Activated gamma-delta T cell treated with anti-CD3 and anti-CD28 coated beads, Interleukin-2, amount 50 U/mL, for 16 hours (primary cell): ENCODE data around the gene INSM1.
"Not testable (repeated sequence)": the region's sequence is repeated elsewhere in the genome, so short reads cannot be mapped to it uniquely, and the experiment has no call there.

Experiments
- DNase-seq: peaks from one replicate; pipeline ENCODE4 v3.0.0-alpha.2; 2020; ENCODE audit warnings: low read depth

The INSM1 gene, protein sequence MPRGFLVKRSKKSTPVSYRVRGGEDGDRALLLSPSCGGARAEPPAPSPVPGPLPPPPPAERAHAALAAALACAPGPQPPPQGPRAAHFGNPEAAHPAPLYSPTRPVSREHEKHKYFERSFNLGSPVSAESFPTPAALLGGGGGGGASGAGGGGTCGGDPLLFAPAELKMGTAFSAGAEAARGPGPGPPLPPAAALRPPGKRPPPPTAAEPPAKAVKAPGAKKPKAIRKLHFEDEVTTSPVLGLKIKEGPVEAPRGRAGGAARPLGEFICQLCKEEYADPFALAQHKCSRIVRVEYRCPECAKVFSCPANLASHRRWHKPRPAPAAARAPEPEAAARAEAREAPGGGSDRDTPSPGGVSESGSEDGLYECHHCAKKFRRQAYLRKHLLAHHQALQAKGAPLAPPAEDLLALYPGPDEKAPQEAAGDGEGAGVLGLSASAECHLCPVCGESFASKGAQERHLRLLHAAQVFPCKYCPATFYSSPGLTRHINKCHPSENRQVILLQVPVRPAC

DNA sequence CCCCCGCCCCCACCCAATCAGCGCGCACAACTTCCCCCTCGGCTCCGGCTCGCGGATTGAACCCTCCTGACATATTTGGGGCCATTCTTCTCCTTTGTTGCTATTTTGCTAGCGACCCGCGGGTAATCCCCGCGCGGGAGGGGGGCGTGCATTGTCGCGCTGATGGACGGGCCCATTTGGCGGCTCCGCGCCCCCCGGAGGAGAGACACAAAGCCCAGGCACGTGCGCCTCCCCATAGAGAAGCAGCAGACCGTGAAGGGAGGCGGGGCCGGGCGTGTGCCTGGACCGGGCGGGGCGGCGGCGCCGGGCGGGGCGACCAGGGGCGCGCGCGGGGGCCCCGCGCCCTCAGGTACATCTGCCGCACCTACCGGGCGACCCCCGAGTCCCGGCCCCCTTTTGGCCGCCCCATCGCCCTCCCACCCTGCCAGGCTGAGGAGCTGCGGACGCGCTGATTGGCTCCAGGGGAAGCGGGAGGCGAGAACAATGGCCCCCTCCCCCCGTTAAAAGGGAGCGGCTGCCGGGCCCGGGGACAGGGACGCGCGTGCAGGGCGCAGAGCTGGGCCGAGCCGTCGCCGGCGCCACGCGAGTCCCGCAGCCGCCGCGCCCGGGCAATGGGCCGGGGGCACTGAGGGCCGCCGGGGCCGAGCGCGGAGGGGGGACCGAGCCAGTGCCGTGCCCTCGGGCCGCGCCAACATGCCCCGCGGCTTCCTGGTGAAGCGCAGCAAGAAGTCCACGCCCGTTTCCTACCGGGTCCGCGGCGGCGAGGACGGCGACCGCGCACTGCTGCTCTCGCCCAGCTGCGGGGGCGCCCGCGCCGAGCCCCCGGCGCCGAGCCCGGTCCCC is at the start of gene INSM1:
INSM1 (plus strand) TSS at position 530 of the 843 bp plus-strand sequence; CDS start at position 694, 164 bp downstream.
- DNase-seq, result no peak

DNA sequence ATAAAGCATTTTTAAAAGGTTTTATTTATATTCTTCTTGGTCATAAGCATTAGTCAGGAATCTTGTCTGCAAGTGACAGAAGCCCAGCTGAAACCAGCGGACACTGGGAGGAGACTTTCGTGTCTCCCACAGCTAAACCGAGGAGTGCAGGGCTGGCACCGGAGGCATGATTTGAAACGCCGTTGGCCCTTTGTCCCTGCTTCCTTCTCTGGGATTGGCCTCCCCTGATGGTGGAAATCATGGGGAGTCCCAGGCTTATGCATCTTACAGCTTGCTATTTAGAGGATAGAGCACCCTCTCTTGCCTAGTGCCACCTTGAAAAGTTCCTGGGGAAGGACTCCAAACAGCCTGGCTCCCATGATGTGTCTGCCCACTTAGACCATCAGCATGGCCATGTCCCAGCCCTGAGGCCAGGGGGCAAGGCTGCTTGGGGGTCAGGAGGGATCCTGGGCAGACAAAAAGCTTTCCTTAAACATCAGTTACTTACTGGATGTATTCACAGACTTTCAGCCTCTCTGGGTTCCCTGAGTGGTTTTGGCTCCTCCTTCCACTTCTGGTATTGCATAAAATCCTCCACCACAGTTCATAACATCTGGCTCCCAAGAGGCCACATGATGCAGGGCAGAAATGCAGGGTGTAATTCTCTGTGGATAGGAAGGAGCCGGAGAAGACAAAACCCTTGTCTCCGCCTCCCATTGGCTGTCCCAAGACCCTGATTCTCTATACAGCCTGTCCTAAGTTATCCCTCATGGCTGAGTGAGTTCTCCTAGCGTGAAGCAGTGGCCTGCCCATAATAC is 49.3 kb upstream of the INSM1 start:
- no peak for DNase-seq

DNA sequence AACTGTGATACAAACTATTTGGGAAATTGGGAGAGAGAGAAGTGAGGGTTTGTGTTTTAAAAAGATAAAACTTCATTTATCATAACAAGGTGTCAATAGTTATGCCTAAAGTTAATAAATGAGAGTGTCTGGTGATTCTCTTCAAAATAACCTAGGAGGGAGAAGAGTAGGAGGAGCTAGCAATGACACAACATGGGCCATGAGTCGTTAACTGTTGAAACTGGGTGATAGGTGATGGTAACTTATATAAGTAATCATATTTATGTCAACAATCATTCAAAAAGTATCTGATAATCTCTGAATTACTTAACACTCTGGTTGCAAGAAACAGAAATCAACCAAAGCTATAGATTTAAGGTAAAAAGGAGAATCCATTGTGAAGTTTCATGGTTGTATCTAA is 46.8 kb upstream of the INSM1 start:
- no peak for DNase-seq

DNA sequence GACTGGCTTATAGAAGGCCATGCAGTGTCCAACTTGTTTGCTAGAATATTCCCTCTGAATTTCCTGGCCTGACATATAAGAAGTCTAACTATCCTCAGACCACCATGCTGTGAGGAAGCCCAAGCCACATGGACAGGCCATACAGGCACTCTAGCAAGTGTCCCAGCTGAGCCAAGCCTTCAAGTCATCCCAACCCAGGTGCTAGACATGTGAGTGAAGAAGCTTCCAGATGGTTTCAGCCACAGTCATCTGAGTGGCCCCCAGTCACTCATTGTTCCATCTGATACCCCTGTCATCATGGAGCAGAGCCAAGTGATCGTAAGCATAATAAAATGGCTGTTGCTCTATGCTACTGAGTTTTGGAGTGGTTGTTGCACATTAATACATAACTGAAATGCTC is 46.0 kb upstream of the INSM1 start:
- no peak for DNase-seq

DNA sequence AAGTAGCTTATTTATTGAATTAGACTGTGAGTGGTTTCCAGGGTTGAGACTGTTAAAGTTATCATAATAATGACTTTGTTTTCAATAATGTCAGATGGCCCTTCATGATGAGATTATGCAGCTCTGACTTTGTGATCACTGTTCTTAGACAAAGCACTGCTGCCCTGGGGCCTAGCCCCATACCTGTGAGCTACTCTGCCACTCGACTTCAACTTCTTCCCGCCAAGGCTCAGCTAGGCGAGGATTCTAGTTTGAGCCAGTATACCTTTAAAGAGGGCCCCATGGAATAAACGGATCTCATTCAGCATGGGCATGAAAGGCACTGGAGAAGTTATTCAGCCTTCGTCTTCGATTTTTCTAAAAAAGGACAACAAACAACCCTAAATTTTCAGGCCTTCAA is 45.0 kb upstream of the INSM1 start:
- DNase-seq, result no peak

DNA sequence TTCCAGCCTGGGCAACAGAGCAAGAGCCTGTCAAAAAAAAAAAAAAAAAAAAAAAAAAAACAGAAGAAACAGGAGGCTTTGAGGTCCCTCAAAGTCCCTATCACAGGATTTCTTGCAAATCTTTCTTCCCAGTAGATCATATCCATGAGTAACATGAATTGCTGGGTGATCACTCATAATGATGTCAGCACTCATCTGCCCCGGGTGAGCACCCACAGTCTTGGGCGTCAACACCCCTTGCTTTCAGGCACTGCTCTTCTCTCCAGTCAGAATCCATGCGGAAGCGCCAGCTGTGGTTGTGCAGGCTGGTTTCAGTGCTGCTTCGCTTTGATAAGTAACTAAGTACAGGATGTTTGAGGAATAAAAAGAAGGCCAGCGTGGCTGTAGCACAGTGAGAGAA is 40.2 kb upstream of the INSM1 start:
- DNase-seq, result no peak

DNA sequence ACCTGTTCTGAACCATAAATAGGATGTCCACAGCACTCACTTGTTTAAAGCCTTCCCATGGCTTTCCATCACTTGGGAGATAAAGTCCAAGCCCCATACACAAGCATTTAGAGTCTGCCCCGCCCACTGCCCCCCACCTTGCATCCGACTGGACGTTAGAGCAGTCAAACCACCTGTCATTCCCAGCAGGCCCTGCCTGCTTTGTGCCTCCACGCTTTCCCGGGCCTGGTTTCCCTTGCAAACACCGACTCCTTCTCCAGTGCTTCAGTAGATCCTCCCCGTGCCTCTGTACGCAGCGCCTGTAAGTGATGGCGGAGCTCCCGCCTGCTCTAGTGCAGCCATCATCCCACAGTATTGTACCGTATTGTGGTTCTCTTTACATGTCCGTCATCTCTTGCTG is 38.3 kb upstream of the INSM1 start:
- DNase-seq, result no peak

DNA sequence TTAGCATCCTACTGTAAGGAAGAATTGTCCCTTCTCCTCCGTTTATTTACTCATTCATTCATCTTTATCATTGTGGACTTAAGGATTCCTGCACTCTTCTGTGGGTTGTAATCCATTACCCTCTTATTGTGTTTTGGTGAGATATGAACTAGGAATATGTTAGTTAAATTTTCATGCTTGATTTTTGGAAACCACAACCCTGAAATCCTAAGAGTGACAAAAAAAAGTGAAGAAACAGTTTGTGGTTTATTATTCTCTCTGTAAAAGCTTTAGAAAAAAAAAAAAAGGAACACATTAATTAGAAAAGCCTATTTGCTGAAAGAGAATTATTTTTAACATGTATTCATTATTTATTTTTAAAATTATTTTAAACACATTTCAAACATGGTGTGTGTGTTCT is 36.7 kb upstream of the INSM1 start:
- DNase-seq, result no peak

DNA sequence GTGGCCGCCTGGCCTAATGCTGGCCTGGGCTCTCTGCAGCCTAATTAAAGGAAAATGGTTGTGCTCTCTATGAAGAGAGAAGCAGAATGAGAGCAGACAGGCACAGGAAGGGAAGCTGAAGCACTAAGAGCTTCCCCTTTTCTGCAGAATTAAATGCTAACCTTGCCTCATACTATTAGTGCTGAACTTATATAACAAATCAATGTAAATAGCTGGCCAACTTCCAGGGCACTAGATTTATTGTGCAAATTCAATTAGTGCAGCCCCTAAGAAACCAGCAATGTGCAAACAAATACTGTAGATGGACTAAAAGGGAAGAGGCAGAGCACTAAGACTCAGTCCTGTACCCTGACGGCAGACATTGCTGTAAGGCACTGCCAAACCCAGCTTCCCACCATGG is 36.1 kb upstream of the INSM1 start:
- no peak for DNase-seq

DNA sequence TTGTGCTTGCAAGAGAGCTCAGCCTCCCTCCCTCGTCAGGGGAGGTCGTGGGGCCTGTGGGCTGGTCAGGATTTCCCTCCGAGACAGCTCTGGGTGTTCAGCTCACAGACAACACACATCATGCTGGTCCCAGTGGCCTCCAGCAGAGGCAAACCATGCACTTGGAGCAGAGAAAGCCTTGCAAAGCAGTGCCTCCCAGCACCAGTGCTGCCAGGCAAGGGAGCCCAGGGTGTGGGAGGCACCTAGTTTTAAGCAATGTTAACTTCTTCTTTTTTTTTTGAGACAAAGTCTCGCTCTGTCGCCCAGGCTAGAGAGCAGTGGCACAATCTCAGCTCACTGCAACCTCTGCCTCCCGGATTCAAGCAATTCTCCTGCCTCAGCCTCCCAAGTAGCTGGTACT is 34.0 kb upstream of the INSM1 start:
- no peak for DNase-seq

DNA sequence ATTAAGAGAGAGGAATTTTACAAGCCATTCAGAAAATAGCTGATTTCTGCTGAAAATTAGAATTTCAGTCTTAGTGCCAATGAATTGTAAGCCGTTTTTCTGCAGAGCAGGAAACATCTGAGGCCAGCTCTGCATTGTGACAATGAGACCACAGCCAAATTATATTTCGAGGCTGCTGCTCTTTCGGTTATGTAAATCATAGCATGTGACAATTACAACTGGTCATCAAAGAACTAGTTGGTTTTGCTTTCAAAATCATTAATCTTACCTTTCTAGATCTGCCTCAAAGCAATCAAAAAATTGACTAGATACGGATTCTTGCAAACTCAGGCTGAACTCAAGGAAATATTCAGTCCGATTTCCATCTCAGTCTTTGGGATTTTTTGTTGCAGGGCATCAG is 33.4 kb upstream of the INSM1 start:
- DNase-seq, result no peak

DNA sequence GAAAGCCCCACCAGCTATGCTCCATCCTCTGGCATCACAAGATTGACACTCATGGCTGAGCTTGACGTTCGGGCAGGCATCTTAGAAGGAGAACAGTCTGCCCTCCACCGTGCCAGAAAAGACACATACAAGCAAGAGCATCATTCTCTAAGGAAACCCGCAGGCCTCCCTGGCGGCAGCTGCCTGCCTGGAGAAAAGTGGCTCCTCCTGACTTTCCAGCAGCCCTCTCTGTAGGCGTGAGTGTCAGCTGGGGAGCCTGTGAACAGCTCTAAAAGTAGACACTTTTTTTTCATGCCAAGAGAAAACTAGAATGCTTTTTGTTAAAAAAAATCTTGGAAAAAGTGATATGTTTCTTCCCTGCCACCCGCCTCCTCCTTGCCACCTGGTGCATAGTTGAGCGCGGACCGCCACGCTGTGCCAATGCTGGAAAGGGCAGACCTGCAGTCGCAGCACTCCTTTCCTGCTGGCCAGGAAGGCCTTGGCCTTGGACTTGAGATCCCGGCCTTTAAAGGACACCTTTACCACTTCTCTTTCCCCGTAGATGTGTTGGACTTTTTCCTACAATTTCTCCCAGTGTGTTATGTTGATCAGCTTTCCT is 29.7 kb upstream of the INSM1 start:
- no peak for DNase-seq

DNA sequence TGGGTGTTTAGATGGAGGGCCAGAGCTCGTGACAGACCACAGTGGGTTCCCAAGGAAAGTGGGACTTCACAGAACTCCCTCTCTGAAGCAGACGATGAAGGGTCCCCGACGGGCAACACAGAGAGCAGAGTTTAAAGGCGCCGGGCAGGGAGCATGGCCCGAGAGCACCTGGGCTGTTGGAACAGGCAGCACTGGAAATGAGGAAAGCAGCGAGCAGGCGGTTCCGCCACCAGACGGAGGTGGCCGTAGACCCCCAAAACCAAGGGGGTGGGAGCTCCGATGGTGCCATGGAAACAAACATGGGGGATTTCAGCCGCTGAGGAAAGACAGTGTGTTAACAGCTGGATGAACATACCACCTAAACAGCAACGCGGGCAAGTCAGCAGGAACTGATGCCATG is 27.5 kb upstream of the INSM1 start:
- no peak for DNase-seq

DNA sequence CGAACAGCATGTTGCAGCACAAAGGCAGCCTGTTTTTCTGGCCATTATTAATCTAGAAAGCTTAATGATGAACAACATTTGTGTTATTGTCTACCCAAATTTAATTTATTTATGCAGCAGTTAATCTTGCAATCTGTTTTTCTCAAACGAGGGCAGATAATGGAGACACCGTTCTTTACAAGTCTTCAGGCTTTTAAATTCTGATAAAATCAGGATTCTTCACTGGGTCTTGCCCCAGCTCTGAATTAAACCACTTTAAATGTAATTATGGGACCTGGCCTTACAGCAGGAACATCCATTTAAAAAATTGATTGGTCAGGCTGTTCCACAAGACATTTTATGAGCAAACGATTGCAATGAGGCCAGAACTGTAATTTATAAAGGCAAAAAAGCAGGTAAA is 26.5 kb upstream of the INSM1 start:
- DNase-seq, result no peak

DNA sequence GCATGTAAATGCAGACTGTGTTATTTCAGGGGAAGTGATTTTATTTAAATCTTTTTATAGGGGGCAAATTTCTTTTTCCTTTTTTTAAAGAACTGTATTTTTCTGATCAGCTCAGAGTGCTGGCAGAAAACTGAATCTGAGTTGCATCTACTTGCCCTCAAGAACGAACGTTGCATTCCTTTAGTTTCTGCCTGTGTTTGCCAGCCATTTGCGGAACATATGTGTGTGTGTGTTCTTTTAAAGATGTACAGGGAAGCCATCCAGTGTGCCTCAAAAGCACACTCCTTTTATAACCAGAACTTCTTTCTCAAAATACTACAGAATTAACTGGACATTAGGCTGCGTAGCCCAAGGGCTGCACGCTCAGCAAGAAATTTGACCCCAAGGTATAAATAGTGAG is 25.8 kb upstream of the INSM1 start:
- DNase-seq, result no peak

DNA sequence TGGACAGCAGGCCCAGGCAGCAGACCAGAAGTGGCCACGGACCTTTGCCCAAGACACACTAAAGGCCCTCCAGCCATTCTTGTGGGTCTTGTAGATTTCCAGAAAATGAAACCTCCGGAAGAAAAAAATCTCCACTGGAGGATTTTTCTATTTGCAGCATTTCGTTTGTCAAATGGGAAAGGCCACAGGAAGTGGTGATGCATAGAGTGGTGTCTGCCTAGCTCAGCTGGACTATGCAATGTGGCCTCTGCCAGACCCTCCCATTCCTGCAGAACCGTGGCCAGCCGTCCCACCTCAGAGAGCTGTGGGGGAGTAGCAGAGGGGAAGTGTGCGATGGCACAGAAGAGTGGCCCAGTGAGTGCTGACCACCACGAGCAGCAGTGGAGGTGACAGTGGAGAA is 24.0 kb upstream of the INSM1 start:
- DNase-seq, result no peak

DNA sequence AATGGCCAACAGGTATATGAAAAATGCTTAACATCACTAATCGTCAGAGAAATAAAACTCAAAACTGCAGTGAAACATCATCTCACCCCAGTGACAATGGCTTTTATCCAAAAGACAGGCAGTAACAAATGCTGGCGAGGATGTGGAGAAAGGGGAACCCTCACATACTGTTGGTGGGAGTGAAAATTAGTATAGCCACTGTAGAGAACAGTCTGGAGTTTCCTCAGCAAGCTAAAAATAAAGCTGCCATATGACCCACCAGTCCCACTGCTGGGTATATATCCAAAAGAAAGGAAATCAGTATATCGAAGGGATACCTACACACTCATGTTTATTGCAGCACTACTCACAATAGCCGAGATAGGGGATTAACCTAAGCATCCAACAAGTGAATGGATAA is 23.4 kb upstream of the INSM1 start:
- no peak for DNase-seq

DNA sequence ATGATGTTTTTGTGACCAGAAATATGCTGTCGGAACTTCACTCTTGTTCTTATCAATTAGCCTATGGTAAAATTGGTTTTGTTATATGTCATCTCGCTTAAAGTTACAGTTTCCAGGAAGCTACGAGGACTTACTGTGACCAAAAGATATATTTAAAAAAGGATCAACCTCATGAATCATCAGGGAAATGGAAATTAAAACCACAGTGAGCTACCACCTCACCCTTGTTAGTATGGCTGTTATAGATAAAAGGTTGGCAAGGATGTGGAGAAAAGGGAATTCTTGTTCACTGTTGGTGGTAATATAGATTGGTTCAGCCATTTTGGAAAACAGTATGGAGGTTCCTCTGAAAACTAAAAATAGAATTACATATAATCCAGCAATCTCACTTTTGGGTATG is 14.3 kb upstream of the INSM1 start:
- DNase-seq, result no peak

DNA sequence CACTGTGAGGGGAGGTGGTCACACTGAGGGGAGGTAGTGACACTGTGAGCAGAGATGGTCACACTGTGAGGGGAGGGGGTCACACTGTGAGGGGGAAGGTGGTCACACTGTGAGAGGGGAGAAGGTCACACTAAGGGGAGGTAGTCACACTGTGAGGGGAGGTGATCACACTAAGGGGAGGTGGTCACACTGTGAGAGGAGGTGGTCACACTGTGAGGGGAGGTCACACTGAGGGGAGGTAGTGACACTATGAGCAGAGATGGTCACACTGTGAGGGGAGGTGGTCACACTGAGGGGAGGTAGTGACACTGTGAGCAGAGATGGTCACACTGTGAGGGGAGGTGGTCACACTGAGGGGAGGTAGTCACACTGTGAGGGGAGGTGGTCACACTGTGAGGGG is 12.4 kb upstream of the INSM1 start:
- DNase-seq, result not testable (repeated sequence)

DNA sequence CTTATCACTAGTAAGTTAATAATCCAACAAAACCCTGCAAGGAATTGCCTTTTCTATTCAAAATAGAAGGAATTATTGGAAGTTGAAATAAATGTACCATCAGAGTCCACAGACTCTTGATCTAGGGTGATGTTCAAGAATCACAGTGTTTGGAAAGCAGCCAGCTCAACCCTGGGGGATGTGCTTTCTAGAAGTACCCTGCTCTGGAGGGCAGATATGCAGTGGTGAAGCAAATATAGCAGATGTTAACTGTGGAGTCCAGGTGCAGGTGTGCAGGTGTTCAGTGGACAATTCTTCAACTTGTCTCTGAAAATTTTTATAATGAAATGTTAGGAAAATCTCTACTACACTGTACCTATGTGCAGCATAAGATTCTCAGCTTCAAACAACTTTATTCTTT is 9.1 kb upstream of the INSM1 start:
- no peak for DNase-seq

DNA sequence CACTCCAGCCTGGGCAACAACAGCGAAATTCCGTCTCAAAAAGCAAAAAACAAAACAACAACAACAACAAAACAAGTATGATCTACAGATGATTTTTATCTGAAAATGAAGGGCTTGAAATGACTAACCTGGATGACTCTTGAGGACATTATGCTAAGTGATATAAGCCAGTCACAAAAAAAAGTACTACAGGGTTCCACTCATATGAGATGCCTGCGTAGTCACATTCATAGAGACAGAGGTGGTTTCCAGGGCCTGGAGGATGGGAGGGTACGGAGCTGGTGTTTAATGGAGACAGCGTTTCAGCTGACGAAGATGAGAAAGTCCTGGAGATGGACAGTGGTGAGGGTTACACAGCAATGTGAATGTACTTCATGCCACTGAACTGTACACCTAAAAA is 8.3 kb upstream of the INSM1 start:
- DNase-seq, result no peak

DNA sequence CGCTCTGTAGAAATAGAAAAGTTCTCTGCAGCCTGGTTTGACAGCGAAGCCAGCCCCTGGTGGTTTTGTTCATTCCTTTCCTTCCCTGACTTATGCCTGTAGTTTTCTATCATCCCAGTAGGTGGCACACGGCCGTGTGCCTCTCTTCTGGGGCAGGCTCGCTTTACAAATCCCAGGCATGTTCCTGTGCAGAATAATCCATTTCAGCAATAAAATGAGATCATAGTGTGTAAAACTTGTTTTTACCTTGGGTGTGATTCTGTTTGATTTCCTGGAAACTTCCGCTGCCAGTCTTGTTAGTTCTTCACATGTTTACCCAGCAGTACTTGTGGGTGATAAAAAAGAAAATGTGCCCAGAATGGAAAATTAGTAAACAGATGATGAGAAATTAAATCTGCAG is 7.4 kb upstream of the INSM1 start:
- no peak for DNase-seq
